Trophoblast cell (in vitro differentiated cells and primary cell): ENCODE results near the gene ZNF407.
A peak's percentile ranks its signal among the peaks of the same experiment; 100 is the strongest.

Source experiments
- DNase-seq, 2 donors: peaks; one replicate each; pipeline ENCODE4 v3.0.0-alpha.2; 2016
- H2AFZ ChIP-seq: 2 replicates; pipeline ENCODE4 v1.6.1; 2013; ENCODE audit warnings: low read length, moderate library complexity, mild to moderate bottlenecking; ENCODE audit not compliant: insufficient read depth, poor library complexity
- H2AK5ac ChIP-seq: 2 replicates; pipeline ENCODE4 v1.6.1; 2013; ENCODE audit warnings: mild to moderate bottlenecking, low read length
- H2BK120ac ChIP-seq: 2 replicates; pipeline ENCODE4 v1.6.1; 2013; ENCODE audit warnings: low read length, mild to moderate bottlenecking, moderate library complexity; ENCODE audit not compliant: insufficient read depth, poor library complexity
- H2BK12ac ChIP-seq: 2 replicates; pipeline ENCODE4 v1.6.1; 2013; ENCODE audit warnings: mild to moderate bottlenecking, low read length, moderate library complexity
- H2BK5ac ChIP-seq: 2 replicates; pipeline ENCODE4 v1.6.1; 2013; ENCODE audit warnings: low read length, low read depth, moderate library complexity, mild to moderate bottlenecking; ENCODE audit not compliant: poor library complexity
- H3K14ac ChIP-seq: 2 replicates; pipeline ENCODE4 v1.6.1; 2013; ENCODE audit warnings: mild to moderate bottlenecking, low read length
- H3K18ac ChIP-seq: 2 replicates; pipeline ENCODE4 v1.6.1; 2013; ENCODE audit warnings: mild to moderate bottlenecking, low read length
- H3K23ac ChIP-seq: 2 replicates; pipeline ENCODE4 v1.6.1; 2013; ENCODE audit warnings: low read length
- H3K27ac ChIP-seq: 2 replicates; pipeline ENCODE4 v1.5.1; 2013; ENCODE audit warnings: low read depth, mild to moderate bottlenecking, inconsistent platforms, low read length, moderate library complexity
- H3K27me3 ChIP-seq: 2 replicates; pipeline ENCODE4 v1.6.1; 2013; ENCODE audit warnings: inconsistent platforms, mild to moderate bottlenecking, low read length, moderate library complexity; ENCODE audit not compliant: insufficient read depth
- H3K36me3 ChIP-seq, 2 experiments: 1 replicate in 1 of 2; 2 replicates in 1 of 2; pipeline ENCODE4 v1.6.1; 2013; ENCODE audit warnings: low read length in 2 of 2, mild to moderate bottlenecking in 2 of 2, moderate library complexity in 1 of 2; ENCODE audit not compliant: insufficient read depth in 2 of 2, control insufficient read depth in 1 of 2
- H3K4ac ChIP-seq: 2 replicates; pipeline ENCODE4 v1.6.1; 2013; ENCODE audit warnings: low read depth, mild to moderate bottlenecking, low read length, moderate library complexity
- H3K4me1 ChIP-seq, 2 experiments: 1 replicate in 1 of 2; 2 replicates in 1 of 2; pipeline ENCODE4 v1.6.1; 2013; ENCODE audit warnings: low read length in 2 of 2, mild to moderate bottlenecking in 2 of 2, moderate library complexity in 1 of 2; ENCODE audit not compliant: insufficient read depth in 2 of 2, control insufficient read depth in 1 of 2
- H3K4me2 ChIP-seq: 2 replicates; pipeline ENCODE4 v1.6.1; 2013; ENCODE audit warnings: inconsistent platforms, mild to moderate bottlenecking, low read length, moderate library complexity
- H3K4me3 ChIP-seq: 2 replicates; pipeline ENCODE4 v1.5.1; 2013; ENCODE audit warnings: mild to moderate bottlenecking, low read depth, low read length, inconsistent platforms
- H3K79me1 ChIP-seq: one replicate; pipeline ENCODE4 v1.6.1; 2013; ENCODE audit warnings: low read length
- H3K79me2 ChIP-seq: 2 replicates; pipeline ENCODE4 v1.6.1; 2013; ENCODE audit warnings: low read length, mild to moderate bottlenecking; ENCODE audit not compliant: control insufficient read depth, insufficient read depth, poor library complexity
- H3K9ac ChIP-seq: 2 replicates; pipeline ENCODE4 v1.6.1; 2013; ENCODE audit warnings: mild to moderate bottlenecking, low read length
- H3K9me3 ChIP-seq: 2 replicates; pipeline ENCODE4 v1.6.1; 2013; ENCODE audit warnings: low read depth, mild to moderate bottlenecking, control low read depth, inconsistent platforms, low read length; ENCODE audit not compliant: insufficient read depth
- H4K12ac ChIP-seq: 2 replicates; pipeline ENCODE4 v1.6.1; 2013; ENCODE audit warnings: low read depth, mild to moderate bottlenecking, low read length, moderate library complexity
- H4K8ac ChIP-seq: 2 replicates; pipeline ENCODE4 v1.6.1; 2013; ENCODE audit warnings: low read depth, mild to moderate bottlenecking, low read length, moderate library complexity
- H4K91ac ChIP-seq: one replicate; pipeline ENCODE4 v1.6.1; 2013; ENCODE audit warnings: low read depth, mild to moderate bottlenecking, low read length, moderate library complexity
- WGBS: extraction: QIAGEN DNeasy Blood & Tissue Kit; methylation state at CpG from one replicate; pipeline ENCODE4 v1.1.7; 2013; ENCODE audit warnings: missing lambda C conversion rate; ENCODE audit not compliant: insufficient read length, insufficient coverage; ENCODE audit errors: extremely low coverage; 5-methylcytosine and 5-hydroxymethylcytosine counted together

Gene ZNF407

GRCh38 chr18:74940856-74941255 is 343.2 kb downstream of the ZNF407 start:
- H3K23ac ChIP-seq, result peak overlapping the region; percentile 13
- H2BK5ac ChIP-seq, result no peak overlapping the region
- H3K79me1 ChIP-seq, result no peaks in the 10 kb centered on the region
- no peak overlapping the region for H3K9ac ChIP-seq
- H4K8ac ChIP-seq, result no peak overlapping the region
- H2BK12ac ChIP-seq, result no peak overlapping the region
- no peak overlapping the region for H3K4me3 ChIP-seq
- no peaks in the 10 kb centered on the region for H3K36me3 ChIP-seq
- no peak overlapping the region for H3K4me2 ChIP-seq
- H3K4me1 ChIP-seq, result no peaks in the 10 kb centered on the region
- H4K12ac ChIP-seq, result no peak overlapping the region
- no peak overlapping the region for H3K14ac ChIP-seq
- H3K4ac ChIP-seq, result no peak overlapping the region
- no peak overlapping the region for H2AFZ ChIP-seq
- no peak overlapping the region for H3K18ac ChIP-seq
- H2AK5ac ChIP-seq, result no peak overlapping the region
- H3K9me3 ChIP-seq, result no peaks in the 10 kb centered on the region
- no peak overlapping the region for H2BK120ac ChIP-seq
- DNase-seq, result no peak
- H3K27me3 ChIP-seq, result no peaks in the 10 kb centered on the region
- no peaks in the 10 kb centered on the region for H3K79me2 ChIP-seq
- no CpG with 5 or more reads among the region's 5 CpGs for WGBS
- H4K91ac ChIP-seq, result no peak overlapping the region
- H3K27ac ChIP-seq, result no peak overlapping the region

GRCh38 chr18:74942319-74942910 is 344.7 kb downstream of the ZNF407 start:
- H4K91ac ChIP-seq, result no peak overlapping the region
- H3K79me2 ChIP-seq, result no peaks in the 10 kb centered on the region
- no peak overlapping the region for H3K23ac ChIP-seq
- H3K36me3 ChIP-seq, result no peaks in the 10 kb centered on the region
- no peak overlapping the region for H3K14ac ChIP-seq
- no peak overlapping the region for H3K18ac ChIP-seq
- no peak overlapping the region for H3K9ac ChIP-seq
- H3K4me2 ChIP-seq, result no peak overlapping the region
- no peak overlapping the region for H3K4me3 ChIP-seq
- H3K4me1 ChIP-seq, result no peaks in the 10 kb centered on the region
- H4K12ac ChIP-seq, result no peak overlapping the region
- no peak overlapping the region for H3K27ac ChIP-seq
- H3K4ac ChIP-seq, result no peak overlapping the region
- peak; percentile 3 to 59 for DNase-seq
- H2AK5ac ChIP-seq, result no peak overlapping the region
- no peak overlapping the region for H4K8ac ChIP-seq
- no peaks in the 10 kb centered on the region for H3K27me3 ChIP-seq
- no peak overlapping the region for H2AFZ ChIP-seq
- H3K79me1 ChIP-seq, result no peaks in the 10 kb centered on the region
- no peak overlapping the region for H2BK5ac ChIP-seq
- no peak overlapping the region for H2BK120ac ChIP-seq
- no CpG with 5 or more reads among the region's 9 CpGs for WGBS
- H3K9me3 ChIP-seq, result no peaks in the 10 kb centered on the region
- no peak overlapping the region for H2BK12ac ChIP-seq

- Histone ChIP-seq H3K79me1 (no peaks in the 10 kb centered on the region), H2AK5ac (no peak overlapping the region), H3K14ac (no peak overlapping the region), H3K18ac (no peak overlapping the region), H3K27me3 (no peaks in the 10 kb centered on the region), H3K4me1 (no peaks in the 10 kb centered on the region), H3K4me2 (no peak overlapping the region), H3K36me3 (no peaks in the 10 kb centered on the region), H3K9ac (no peak overlapping the region), H2BK12ac (no peak overlapping the region), H3K79me2 (no peaks in the 10 kb centered on the region), H2BK5ac (no peak overlapping the region), H4K91ac (no peak overlapping the region), H4K12ac (no peak overlapping the region), H3K27ac (no peak overlapping the region), H3K4me3 (no peak overlapping the region), H3K23ac (no peak overlapping the region), H2BK120ac (no peak overlapping the region), H3K9me3 (no peaks in the 10 kb centered on the region), H2AFZ (no peak overlapping the region), H3K4ac (no peak overlapping the region), H4K8ac (no peak overlapping the region)
- peak in 1 of 2 donors; percentile 23 for DNase-seq
- WGBS, result no CpG with 5 or more reads among the region's 5 CpGs
Observed at GRCh38 chr18:74944676-74945075, 347.0 kb downstream of the ZNF407 start.

GRCh38 chr18:74945774-74946545 is 348.3 kb downstream of the ZNF407 start:
- Histone ChIP-seq H3K4ac (no peak overlapping the region), H2AK5ac (no peak overlapping the region), H3K4me1 (no peaks in the 10 kb centered on the region), H3K79me1 (no peaks in the 10 kb centered on the region), H2BK5ac (no peak overlapping the region), H3K9ac (peak overlapping the region; percentile 26), H3K14ac (no peak overlapping the region), H3K4me3 (no peak overlapping the region), H2BK12ac (no peak overlapping the region), H2BK120ac (no peak overlapping the region), H3K4me2 (no peak overlapping the region), H4K8ac (no peak overlapping the region), H3K18ac (no peak overlapping the region), H3K27me3 (no peaks in the 10 kb centered on the region), H3K9me3 (no peaks in the 10 kb centered on the region), H3K27ac (no peak overlapping the region), H3K23ac (no peak overlapping the region), H4K12ac (no peak overlapping the region), H2AFZ (no peak overlapping the region), H3K36me3 (no peaks in the 10 kb centered on the region), H3K79me2 (no peaks in the 10 kb centered on the region), H4K91ac (no peak overlapping the region)
- no CpG with 5 or more reads among the region's 7 CpGs for WGBS
- no peak for DNase-seq
